ENCODE results near the gene CCDC188. TPM values are rescaled to one million over a fixed set of nuclear protein-coding genes. Genes with fewer than 3 reads are reported as not detected.

CCDC188 gene
- polyA plus RNA-seq, 1 donor, result 2.7 TPM

DNA sequence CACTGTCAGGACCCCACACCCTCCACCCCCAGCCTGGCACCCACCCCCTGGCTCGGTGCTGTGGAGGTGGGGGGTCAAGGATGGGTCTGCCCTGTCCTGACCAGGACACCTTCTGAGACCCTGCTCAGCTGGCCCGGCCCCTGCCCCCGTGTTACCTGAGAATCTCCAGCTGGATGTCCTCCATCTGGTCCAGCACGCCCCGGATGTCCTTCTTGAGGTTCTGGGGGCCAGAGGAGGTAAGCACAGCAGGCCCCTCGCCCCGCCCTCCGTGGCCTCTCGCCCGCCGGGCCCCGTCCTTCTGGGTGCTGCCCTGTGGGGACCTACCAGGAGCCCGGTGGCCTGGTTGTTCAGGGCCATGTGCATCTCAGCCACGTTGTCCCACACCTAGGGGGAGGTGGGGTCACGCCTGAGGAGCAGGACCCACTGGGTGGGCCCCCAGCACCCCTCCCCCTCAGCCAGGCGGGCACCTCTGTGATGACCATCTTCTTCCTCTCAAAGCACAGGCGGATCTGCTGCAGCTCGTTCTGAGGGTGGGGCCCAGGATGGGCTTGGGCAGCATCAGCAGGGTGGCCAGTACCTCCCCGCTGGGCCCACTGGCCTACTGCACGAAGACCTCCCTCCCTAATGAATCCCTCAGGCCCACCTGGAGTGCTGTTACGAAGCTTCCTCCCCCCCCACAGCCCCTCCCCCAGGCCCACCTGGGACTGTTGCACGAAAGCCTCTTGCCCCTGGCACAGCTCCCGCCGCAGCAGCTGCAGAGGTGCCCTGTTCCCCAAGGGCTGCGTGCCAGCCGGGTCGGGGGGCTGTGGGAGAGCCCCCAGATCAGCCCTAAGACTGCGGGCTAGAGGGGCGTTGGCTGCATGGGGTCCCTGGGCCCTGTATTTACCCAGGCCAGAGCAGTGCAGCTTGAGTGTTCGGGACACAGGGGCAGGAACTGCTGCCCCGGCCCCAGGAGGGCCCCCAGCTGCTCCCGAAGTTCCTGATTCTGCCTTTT, 1.3 kb downstream of the CCDC188 start:
- no peak overlapping the region for H3K27ac ChIP-seq (ENCODE audit: low read length)
- no peak for DNase-seq
- no CpG with 5 or more reads among the region's 32 CpGs for WGBS (ENCODE audit: insufficient coverage, low lambda C conversion rate)

DNA sequence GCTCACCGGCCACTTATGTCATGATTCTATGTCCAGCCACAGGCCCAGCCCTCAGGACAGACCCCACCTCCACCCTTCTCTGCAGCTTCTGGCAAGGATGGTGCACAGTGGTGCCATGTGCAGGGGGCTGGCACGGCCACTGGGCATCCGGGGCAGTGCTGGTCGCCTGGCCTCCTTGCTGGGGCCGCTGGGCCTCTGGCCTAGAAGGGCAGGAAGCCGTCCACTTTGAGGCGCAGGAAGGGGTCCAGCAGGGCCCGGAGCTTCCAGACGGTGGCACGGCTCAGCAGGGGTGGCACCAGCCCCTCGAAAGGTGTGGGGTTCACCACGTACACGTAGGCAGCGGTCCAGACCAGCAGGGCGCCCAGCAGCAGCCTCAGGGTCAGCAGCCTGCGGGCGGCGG, 2.4 kb downstream of the CCDC188 start:
- H3K27me3 ChIP-seq (ENCODE audit: control insufficient read depth, insufficient read depth, low read length), result no peaks in the 10 kb centered on the region
- no CpG with 5 or more reads among the region's 18 CpGs for WGBS (ENCODE audit: insufficient coverage, low lambda C conversion rate)
- H3K9me3 ChIP-seq (ENCODE audit: control insufficient read depth, low read depth, low read length), result no peaks in the 10 kb centered on the region
- H3K27ac ChIP-seq (ENCODE audit: low read length), result no peak overlapping the region
- H3K36me3 ChIP-seq (ENCODE audit: control insufficient read depth, insufficient read depth, low read length), result peaks cover 5% of the 10 kb centered on the region
- DNase-seq, result no peak
- peaks cover 13% of the 10 kb centered on the region for H3K4me1 ChIP-seq (ENCODE audit: control insufficient read depth, insufficient read depth, low read length)
- H3K4me3 ChIP-seq (ENCODE audit: low read length), result no peak overlapping the region

More for the DNA sequence above, 1.3 kb downstream of the CCDC188 start:
- Histone ChIP-seq H3K9me3 (ENCODE audit: control insufficient read depth, low read depth, low read length) (no peaks in the 10 kb centered on the region), H3K4me3 (ENCODE audit: low read length) (no peak overlapping the region), H3K36me3 (ENCODE audit: control insufficient read depth, insufficient read depth, low read length) (peaks cover 5% of the 10 kb centered on the region), H3K4me1 (ENCODE audit: control insufficient read depth, insufficient read depth, low read length) (peaks cover 13% of the 10 kb centered on the region), H3K27me3 (ENCODE audit: control insufficient read depth, insufficient read depth, low read length) (no peaks in the 10 kb centered on the region)

DNA sequence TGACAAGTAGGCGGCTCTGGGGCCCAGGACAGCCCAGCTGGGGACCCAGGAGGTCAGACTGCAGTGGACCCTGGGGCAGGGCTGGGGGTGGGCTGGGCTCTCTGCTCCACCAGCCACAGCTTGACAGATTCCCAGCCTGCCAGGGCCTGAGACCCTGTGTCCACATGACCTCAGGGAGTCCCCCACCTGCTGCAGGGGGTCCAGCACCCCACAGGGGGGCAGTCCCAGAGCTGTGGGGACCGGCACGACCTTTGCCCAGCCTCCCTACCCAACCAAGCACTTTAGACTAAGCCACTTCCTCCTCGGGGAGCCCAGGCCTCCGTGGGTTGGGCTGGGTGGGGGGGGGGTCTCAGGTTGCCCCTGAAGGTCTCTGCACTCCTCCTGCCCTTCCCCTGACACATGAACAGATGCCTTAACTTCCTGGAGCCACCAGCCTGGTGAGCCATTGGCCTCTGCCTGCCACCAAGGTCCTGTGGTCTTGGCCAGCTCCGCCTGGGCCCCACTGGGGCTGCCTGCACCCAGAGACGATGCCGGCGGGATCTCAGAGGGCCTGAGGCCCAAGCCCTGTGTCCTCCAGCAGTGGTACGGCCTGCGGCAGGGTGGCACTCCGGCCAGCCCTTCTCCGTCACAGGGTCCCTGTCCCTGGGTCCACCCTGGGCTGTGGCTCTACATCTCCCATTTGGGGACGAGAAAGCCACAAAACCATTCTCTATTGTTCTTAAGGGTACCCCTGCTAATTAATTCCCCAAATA, 3.4 kb downstream of the CCDC188 start:
- DNase-seq, result peak; percentile 43 to 83
- peaks cover 10% of the 10 kb centered on the region for H3K36me3 ChIP-seq (ENCODE audit: control insufficient read depth, insufficient read depth, low read length)
- peaks cover 13% of the 10 kb centered on the region for H3K4me1 ChIP-seq (ENCODE audit: control insufficient read depth, insufficient read depth, low read length)
- no peaks in the 10 kb centered on the region for H3K9me3 ChIP-seq (ENCODE audit: control insufficient read depth, low read depth, low read length)
- H3K27me3 ChIP-seq (ENCODE audit: control insufficient read depth, insufficient read depth, low read length), result no peaks in the 10 kb centered on the region
- H3K27ac ChIP-seq (ENCODE audit: low read length), result peak overlapping the region; percentile 42
- H3K4me3 ChIP-seq (ENCODE audit: low read length), result no peak overlapping the region
- no CpG with 5 or more reads among the region's 14 CpGs for WGBS (ENCODE audit: insufficient coverage, low lambda C conversion rate)

DNA sequence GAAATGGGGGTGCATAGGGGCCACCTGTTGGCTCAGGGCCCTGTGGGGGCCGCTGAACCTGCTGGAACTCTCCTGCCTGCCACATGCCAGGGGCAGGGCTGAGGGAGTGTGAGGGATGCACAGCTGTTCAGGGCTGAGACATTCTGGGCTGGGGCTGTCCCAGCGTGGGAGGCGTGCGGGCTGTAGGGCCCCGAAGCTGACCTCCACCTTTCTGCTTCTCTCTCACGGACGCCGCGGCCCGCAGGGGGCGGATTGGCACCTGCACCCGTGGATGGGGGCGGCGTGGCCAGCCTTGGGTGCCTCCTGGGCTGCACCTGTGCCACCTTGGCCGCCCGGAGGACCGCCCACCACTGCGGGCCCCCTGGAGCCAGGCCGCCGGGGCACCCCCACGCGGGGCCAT, 4.1 kb downstream of the CCDC188 start:
- Histone ChIP-seq H3K9me3 (ENCODE audit: control insufficient read depth, low read depth, low read length) (no peaks in the 10 kb centered on the region), H3K4me1 (ENCODE audit: control insufficient read depth, insufficient read depth, low read length) (peaks cover 13% of the 10 kb centered on the region), H3K27me3 (ENCODE audit: control insufficient read depth, insufficient read depth, low read length) (no peaks in the 10 kb centered on the region), H3K27ac (ENCODE audit: low read length) (no peak overlapping the region), H3K36me3 (ENCODE audit: control insufficient read depth, insufficient read depth, low read length) (peaks cover 13% of the 10 kb centered on the region), H3K4me3 (ENCODE audit: low read length) (no peak overlapping the region)
- DNase-seq, result no peak
- no CpG with 5 or more reads among the region's 22 CpGs for WGBS (ENCODE audit: insufficient coverage, low lambda C conversion rate)

DNA sequence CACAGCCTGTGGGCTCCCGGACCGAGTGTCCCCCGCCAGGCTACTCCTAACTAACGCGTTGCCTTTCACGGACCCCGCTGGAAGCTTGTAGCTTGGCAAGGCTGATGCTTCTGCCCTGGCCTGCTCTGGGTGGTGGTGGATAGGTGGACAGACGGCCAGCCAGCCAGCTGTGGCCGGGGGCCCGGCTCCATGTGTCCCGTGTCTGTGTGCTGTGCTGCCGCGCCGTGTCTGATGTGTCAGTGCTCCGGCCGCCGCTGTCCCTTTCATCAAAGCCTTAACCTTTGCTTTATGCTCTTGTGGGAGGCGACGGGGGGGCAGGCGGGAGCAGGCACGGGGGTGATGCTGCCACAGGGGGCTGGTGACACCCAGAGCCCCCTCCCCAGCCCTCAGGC, 5.0 kb downstream of the CCDC188 start:
- Histone ChIP-seq H3K27me3 (ENCODE audit: control insufficient read depth, insufficient read depth, low read length) (no peaks in the 10 kb centered on the region), H3K36me3 (ENCODE audit: control insufficient read depth, insufficient read depth, low read length) (peaks cover 21% of the 10 kb centered on the region), H3K9me3 (ENCODE audit: control insufficient read depth, low read depth, low read length) (no peaks in the 10 kb centered on the region), H3K27ac (ENCODE audit: low read length) (no peak overlapping the region), H3K4me1 (ENCODE audit: control insufficient read depth, insufficient read depth, low read length) (peaks cover 13% of the 10 kb centered on the region), H3K4me3 (ENCODE audit: low read length) (no peak overlapping the region)
- WGBS (ENCODE audit: insufficient coverage, low lambda C conversion rate), result no CpG with 5 or more reads among the region's 21 CpGs
- DNase-seq, result no peak

DNA sequence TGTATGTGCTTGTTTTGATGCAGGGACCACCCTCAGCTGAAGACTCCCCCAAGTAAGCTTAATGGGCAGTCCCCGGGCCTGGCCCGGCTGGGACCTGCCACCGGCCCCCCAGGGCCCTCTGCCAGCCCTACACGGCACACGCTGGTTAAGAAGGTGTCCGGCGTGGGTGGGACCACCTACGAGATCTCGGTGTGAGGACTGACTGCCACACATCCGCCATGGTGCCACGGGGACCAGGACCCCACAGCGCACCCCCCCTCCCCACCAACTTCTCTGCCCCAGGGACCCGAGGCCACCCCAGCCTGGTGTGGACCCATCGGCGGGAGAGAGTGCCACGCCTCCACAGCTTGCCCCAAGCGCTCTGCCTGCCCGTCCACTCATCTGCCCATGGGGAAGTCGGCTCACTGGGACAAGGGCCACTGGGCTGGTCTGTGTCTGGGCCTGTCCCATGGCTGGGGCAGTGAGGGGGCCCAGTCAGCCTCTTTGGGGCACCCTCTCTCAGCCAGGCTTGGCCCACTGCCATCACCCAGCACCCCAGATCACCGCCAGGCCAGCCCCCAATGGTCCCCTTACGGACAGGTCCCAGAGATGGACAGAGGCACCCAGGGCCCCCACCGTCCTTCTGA, 5.5 kb downstream of the CCDC188 start:
- H3K36me3 ChIP-seq (ENCODE audit: control insufficient read depth, insufficient read depth, low read length), result peaks cover 25% of the 10 kb centered on the region
- no peaks in the 10 kb centered on the region for H3K27me3 ChIP-seq (ENCODE audit: control insufficient read depth, insufficient read depth, low read length)
- H3K4me1 ChIP-seq (ENCODE audit: control insufficient read depth, insufficient read depth, low read length), result peaks cover 13% of the 10 kb centered on the region
- WGBS (ENCODE audit: insufficient coverage, low lambda C conversion rate), result no CpG with 5 or more reads among the region's 22 CpGs
- H3K9me3 ChIP-seq (ENCODE audit: control insufficient read depth, low read depth, low read length), result no peaks in the 10 kb centered on the region
- H3K27ac ChIP-seq (ENCODE audit: low read length), result no peak overlapping the region
- no peak overlapping the region for H3K4me3 ChIP-seq (ENCODE audit: low read length)
- no peak for DNase-seq

DNA sequence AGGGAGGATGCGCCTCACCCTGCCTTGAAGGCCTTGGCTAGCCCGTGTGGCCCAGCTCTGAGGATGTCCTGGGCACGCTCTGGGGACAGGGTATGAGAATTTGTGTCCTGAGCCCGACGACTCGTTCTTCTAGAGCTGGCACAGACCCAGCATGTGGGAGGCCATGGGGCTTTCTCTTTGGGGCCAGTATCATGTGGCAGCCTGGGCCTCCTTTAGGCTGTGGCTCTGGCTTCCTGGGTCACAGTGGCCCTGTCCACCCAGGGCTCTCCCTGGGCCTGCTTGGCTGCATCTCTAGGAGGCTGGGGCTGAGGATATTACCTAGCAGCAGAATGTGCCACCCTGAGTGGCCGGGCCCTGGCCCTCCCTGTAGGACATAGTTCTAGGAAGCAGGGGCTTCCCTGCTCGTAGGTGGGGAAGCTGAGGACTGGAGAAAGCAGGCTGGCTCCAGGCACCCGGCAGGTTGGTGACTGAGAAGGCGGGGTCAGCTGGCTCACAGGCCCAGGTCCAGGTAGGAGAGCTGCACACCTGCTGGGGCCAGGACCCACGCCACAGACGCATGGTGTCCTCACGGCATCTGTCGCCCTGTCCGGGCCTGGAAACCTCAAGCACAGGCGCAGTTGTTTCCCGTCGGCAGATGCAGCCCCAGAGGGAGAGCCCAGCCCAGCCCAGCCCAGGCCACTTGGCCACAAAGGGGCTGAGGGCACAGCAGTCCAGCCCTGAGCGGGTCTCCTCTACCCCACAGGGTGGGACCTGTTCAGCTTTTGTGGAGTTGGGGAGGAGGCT, 6.8 kb downstream of the CCDC188 start:
- Histone ChIP-seq H3K27me3 (ENCODE audit: control insufficient read depth, insufficient read depth, low read length) (no peaks in the 10 kb centered on the region), H3K27ac (ENCODE audit: low read length) (no peak overlapping the region), H3K9me3 (ENCODE audit: control insufficient read depth, low read depth, low read length) (no peaks in the 10 kb centered on the region), H3K4me1 (ENCODE audit: control insufficient read depth, insufficient read depth, low read length) (peaks cover 13% of the 10 kb centered on the region), H3K4me3 (ENCODE audit: low read length) (no peak overlapping the region), H3K36me3 (ENCODE audit: control insufficient read depth, insufficient read depth, low read length) (peaks cover 37% of the 10 kb centered on the region)
- no peak for DNase-seq
- no CpG with 5 or more reads among the region's 19 CpGs for WGBS (ENCODE audit: insufficient coverage, low lambda C conversion rate)

DNA sequence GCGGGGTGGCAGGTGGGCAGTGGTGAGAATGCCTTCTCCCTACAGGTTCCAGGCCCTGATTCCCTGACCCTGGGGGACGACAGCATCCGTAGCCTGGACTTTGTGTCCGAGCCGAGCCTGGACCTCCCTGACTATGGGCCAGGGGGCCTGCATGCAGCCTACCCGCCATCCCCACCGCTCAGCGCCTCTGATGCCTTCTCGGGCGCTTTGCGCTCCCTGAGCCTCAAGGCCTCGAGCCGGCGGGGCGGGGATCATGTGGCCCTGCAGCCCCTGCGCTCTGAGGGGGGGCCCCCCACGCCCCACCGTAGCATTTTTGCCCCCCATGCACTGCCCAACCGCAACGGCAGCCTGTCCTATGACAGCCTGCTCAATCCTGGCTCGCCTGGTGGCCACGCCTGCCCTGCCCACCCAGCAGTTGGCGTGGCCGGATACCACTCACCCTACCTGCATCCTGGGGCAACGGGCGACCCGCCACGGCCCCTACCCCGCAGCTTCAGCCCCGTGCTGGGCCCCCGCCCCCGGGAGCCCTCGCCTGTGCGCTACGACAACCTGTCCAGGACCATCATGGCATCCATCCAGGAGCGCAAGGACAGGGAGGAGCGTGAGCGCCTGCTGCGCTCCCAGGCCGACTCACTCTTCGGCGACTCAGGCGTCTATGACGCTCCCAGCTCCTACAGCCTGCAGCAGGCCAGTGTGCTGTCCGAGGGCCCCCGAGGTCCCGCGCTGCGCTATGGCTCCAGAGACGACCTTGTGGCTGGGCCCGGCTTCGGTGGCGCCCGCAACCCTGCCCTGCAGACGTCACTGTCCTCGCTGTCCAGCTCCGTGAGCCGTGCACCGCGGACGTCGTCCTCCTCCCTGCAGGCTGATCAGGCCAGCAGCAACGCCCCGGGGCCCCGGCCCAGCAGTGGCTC, 7.9 kb downstream of the CCDC188 start:
- Histone ChIP-seq H3K27me3 (ENCODE audit: control insufficient read depth, insufficient read depth, low read length) (no peaks in the 10 kb centered on the region), H3K9me3 (ENCODE audit: control insufficient read depth, low read depth, low read length) (no peaks in the 10 kb centered on the region), H3K27ac (ENCODE audit: low read length) (no peak overlapping the region), H3K4me3 (ENCODE audit: low read length) (no peak overlapping the region), H3K36me3 (ENCODE audit: control insufficient read depth, insufficient read depth, low read length) (peaks cover 35% of the 10 kb centered on the region), H3K4me1 (ENCODE audit: control insufficient read depth, insufficient read depth, low read length) (peaks cover 13% of the 10 kb centered on the region)
- no CpG with 5 or more reads among the region's 65 CpGs for WGBS (ENCODE audit: insufficient coverage, low lambda C conversion rate)
- DNase-seq, result no peak

All from large intestine (tissue), 3 donors.